Spleen (tissue), 7 donors: ENCODE measurements around the gene NOA1.

Source experiments
- CTCF ChIP-seq, 11 experiments: fragments of 200-600 bp in 7 of 11; fragments of 450-650 bp in 4 of 11; sonication (generic) in 4 of 11; IDR thresholded peaks in 8 of 11; conservative IDR thresholded peaks in 3 of 11; 1 replicate in 7 of 11; 2 replicates in 4 of 11; pipeline versions ENCODE4 v1.4.0 to v1.8.0; 2016 to 2021; ENCODE audit warnings: antibody characterized with exemption in 11 of 11, inconsistent platforms in 4 of 11, mild to moderate bottlenecking in 1 of 11
- POLR2A ChIP-seq, 3 donors: fragments of 450-650 bp; IDR thresholded peaks; one replicate each; pipeline ENCODE4 v1.5.1; 2017; ENCODE audit warnings: antibody characterized with exemption in 3 of 3, mild to moderate bottlenecking in 1 of 3
- POLR2AphosphoS5 ChIP-seq, 3 donors: sonication (generic); formaldehyde crosslinking; IDR thresholded peaks; one replicate each; pipeline ENCODE4 v1.5.1; 2017; ENCODE audit warnings: antibody characterized with exemption in 3 of 3
- donor health status: DM: no; HTN: no; CAD: no; lungs with moderate emphysema.
- donor health status: DM: no; HTN: no; CAD: no.
- donor health status: DM: no; HTN: no; CAD: no.

GRCh38 chr4:56958111-56958517 is 19.3 kb downstream of the NOA1 start:
- no peak for TF ChIP-seq CTCF (IDR thresholded peaks at IDR 0.05 in 8 of 11, conservative IDR thresholded peaks at IDR 0.05 in 3 of 11)
- TF ChIP-seq POLR2AphosphoS5 (IDR thresholded peaks at IDR 0.05), result peak in 1 of 3 donors; percentile 66
- TF ChIP-seq POLR2A (IDR thresholded peaks at IDR 0.05), result no peak
